HL-60/S4 (cell line): Measurements from ENCODE around the gene PAMR1.

Source experiments
- in situ Hi-C: fragments of 300-500 bp; cut with MboI; formaldehyde crosslinking; loops from 2 replicates; pipeline ENCODE4 v1.14.3; 2022; ENCODE audit warnings: low sequenced_read_pairs

The PAMR1 gene

GRCh38 chr11:35501776-35502175, 23.6 kb downstream of the PAMR1 start:
- in situ Hi-C loops, result no loop called here

DNA sequence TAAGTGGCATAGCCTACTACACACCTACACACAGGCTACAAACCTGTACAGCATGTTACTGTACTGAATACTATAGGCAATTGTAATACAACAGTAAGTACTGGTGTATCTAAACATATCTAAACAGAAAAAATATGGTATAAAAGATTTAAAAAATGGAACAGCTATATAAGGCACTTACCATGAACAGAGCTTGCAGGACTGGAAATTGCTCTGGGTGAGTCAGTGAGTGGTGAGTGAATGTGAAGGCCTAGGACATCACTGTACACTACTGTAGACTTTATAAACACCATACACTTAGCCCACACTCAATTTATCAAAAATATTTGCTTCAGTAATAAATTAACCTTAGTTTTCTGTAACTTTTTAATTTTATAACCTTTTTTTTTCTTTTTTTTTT, 24.7 kb downstream of the PAMR1 start:
- in situ Hi-C loops, result no loop called here

GRCh38 chr11:35496416-35496815, 29.0 kb downstream of the PAMR1 start:
- in situ Hi-C loops, result loop anchor here (25.0 kb wide), 1 partner anchor 766 kb away; no protein-coding TSS in a partner anchor

DNA sequence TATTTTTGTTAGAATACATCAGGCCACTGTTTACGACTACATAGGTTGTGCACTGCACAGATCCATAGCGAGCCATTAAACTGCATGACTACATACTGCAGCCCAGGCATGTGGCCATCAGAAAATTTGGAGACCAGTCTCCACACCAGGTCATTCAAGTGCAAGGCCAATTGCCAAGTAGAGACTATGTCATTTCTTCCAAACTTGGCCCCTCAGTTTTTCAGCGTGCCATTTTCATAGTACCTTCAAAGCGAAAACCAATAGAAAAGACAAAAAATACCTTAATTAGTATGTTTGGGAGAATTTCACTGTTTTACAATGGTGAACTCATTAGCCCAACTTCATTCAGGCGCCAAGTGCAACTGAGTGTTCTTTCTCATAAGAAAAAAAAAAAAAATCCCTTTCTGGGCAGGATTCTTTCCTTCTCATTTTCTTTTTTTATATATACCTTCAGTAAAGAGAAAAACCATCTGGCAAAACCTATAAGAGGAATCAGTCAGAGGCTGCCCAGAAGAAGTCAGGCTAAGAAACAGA, 30.4 kb downstream of the PAMR1 start:
- in situ Hi-C loops, result loop anchor here (25.0 kb wide), 1 partner anchor 767 kb away; no protein-coding TSS in a partner anchor

- in situ Hi-C loops, result loop anchor here (25.0 kb wide), 1 partner anchor 771 kb away; no protein-coding TSS in a partner anchor
Observed at GRCh38 chr11:35491231-35491871, 34.1 kb downstream of the PAMR1 start.

GRCh38 chr11:35488117-35488516, 37.3 kb downstream of the PAMR1 start:
- in situ Hi-C loops, result loop anchor here (25.0 kb wide), 1 partner anchor 774 kb away; no protein-coding TSS in a partner anchor

GRCh38 chr11:35487532-35488078, 37.8 kb downstream of the PAMR1 start:
- in situ Hi-C loops, result loop anchor here (25.0 kb wide), 1 partner anchor 775 kb away; no protein-coding TSS in a partner anchor

DNA sequence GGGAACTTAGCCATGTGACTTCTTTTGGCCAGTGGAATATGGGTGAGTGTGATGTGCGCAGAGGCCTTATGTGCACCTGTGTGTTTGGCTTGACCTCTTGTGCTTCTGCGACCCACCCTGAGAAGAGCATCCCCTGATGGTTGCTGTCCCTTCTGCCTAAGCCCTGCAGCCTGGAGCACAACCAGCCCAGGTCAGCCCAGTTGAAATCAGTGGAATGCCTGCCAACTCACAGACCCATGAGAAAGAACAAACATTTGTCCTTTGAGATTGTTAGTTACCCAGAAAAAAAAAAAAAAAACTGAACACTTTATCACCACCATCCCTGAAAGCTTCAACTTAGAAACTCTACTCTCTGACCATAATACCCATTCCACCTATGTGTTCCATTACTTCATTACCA, 38.5 kb downstream of the PAMR1 start:
- in situ Hi-C loops, result loop anchor here (25.0 kb wide), 1 partner anchor 775 kb away; no protein-coding TSS in a partner anchor

GRCh38 chr11:35486446-35486845, 39.0 kb downstream of the PAMR1 start:
- in situ Hi-C loops, result loop anchor here (25.0 kb wide), 1 partner anchor 776 kb away; no protein-coding TSS in a partner anchor

GRCh38 chr11:35485656-35486322, 39.6 kb downstream of the PAMR1 start:
- in situ Hi-C loops, result loop anchor here (25.0 kb wide), 1 partner anchor 777 kb away; no protein-coding TSS in a partner anchor

DNA sequence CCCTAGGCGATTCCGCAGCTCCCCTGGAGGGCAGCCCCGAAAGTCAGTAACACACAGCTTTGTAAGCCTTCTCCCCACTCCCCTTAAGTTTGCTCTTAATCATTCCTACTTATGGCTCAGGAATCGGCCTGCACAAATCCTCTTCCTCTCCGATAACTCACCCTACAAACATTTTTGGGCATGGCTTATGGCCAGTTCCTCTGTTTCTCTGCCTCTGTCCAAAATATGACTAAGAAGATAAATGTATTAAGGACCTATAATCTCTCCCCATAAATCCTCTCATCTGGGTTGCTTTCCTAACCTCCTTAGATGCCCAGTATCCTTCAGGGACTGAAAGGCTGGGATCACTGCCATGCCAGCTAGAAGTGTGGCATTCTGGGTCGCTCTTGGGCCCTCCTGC, 41.0 kb downstream of the PAMR1 start:
- in situ Hi-C loops, result loop anchor here (25.0 kb wide), 1 partner anchor 778 kb away; no protein-coding TSS in a partner anchor

GRCh38 chr11:35483131-35483820, 42.1 kb downstream of the PAMR1 start:
- in situ Hi-C loops, result loop anchor here (25.0 kb wide), 1 partner anchor 779 kb away; no protein-coding TSS in a partner anchor

- in situ Hi-C loops, result loop anchor here (25.0 kb wide), 1 partner anchor 783 kb away; no protein-coding TSS in a partner anchor
Observed at GRCh38 chr11:35479731-35480130, 45.7 kb downstream of the PAMR1 start.

- in situ Hi-C loops, result loop anchor here (25.0 kb wide), 1 partner anchor 784 kb away; no protein-coding TSS in a partner anchor
Observed at GRCh38 chr11:35478471-35479091, 46.8 kb downstream of the PAMR1 start.

- in situ Hi-C loops, result loop anchor here (25.0 kb wide), 1 partner anchor 784 kb away; no protein-coding TSS in a partner anchor
Observed at GRCh38 chr11:35477901-35478300, 47.5 kb downstream of the PAMR1 start.

- in situ Hi-C loops, result loop anchor here (25.0 kb wide), 1 partner anchor 788 kb away; no protein-coding TSS in a partner anchor
Observed at GRCh38 chr11:35474688-35475087, 50.7 kb downstream of the PAMR1 start.

DNA sequence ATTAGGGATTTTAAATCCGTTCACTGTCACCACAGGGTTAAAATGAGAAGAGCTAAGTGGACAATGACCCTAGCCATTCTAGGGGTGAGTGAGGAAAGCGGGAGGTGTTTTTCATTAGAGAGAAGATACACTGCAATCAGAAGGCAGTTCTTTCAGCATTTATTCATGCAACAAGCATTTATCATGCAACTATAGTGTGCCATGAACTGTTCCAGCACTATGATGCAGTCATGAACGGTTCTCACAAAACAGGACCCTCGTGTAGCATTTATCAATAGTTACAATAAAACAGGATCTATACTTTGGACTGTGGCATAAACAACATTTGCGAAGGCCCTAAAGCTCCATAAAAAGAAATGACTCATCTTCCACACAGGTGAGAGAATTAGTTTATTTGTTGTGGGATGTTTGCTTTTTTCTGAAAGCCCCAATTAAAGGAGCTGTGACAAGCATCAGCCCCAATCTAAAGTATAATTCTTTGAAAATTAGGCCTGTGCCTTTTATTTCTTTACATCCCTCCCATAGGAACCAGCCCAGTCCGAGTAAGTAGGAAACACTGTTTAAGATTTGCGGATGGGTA, 51.5 kb downstream of the PAMR1 start:
- in situ Hi-C loops, result no loop called here

- in situ Hi-C loops, result no loop called here
Observed at GRCh38 chr11:35470616-35471015, 54.8 kb downstream of the PAMR1 start.

DNA sequence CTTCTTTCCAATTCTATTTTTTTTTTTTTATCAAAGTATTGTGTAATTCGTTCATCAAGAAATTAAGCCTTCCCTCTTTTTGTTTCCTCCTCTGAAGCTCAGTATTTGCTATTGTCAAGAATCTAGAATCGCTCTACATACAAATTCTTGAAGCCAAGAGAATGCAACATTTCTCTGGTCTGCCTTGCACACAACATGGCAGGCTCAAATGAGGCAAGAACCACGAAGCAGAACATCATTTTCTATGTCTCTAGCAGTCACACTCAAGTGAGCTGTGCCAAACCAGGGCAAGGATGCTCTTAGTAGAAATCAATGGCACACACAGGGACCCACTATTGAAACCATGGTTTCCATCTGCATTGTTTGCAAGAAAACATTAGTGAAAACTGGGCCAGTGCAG, 59.4 kb downstream of the PAMR1 start:
- in situ Hi-C loops, result no loop called here

GRCh38 chr11:35464308-35464707, 61.1 kb downstream of the PAMR1 start:
- in situ Hi-C loops, result no loop called here
